SU-DHL-6 (cell line): ENCODE measurements around the gene ADPRM.

ENCODE experiments used
- H2AFZ ChIP-seq: fragments of 200-600 bp; sonication (generic); 2 replicates; pipeline ENCODE4 v1.6.1; 2014; ENCODE audit warnings: low read depth, mild to moderate bottlenecking, moderate library complexity, mixed read lengths, antibody characterized with exemption, low read length; ENCODE audit not compliant: severe bottlenecking
- H3F3A ChIP-seq: fragments of 200-600 bp; shearing (Covaris generic); 2 replicates; pipeline ENCODE4 v1.6.0; 2016; ENCODE audit warnings: antibody characterized with exemption, mild to moderate bottlenecking; ENCODE audit not compliant: insufficient read depth
- H3K27ac ChIP-seq: fragments of 200-600 bp; sonication (generic); 2 replicates; pipeline ENCODE4 v1.5.1; 2016; ENCODE audit warnings: low read depth, mild to moderate bottlenecking, low read length, moderate library complexity, mixed read lengths
- H3K27me3 ChIP-seq: fragments of 200-600 bp; sonication (generic), shearing (Covaris generic); 2 replicates; pipeline ENCODE4 v1.6.0; 2014; ENCODE audit warnings: mild to moderate bottlenecking, low read length
- H3K36me3 ChIP-seq: fragments of 200-600 bp; sonication (generic); 2 replicates; pipeline ENCODE4 v1.6.1; 2014; ENCODE audit warnings: mild to moderate bottlenecking, low read length, mixed read lengths
- H3K4me2 ChIP-seq: fragments of 300-600, 200-600 bp; shearing (Covaris generic), sonication (generic); 2 replicates; pipeline ENCODE4 v1.6.0; 2014; ENCODE audit warnings: low read length, low read depth, mild to moderate bottlenecking; ENCODE audit not compliant: poor library complexity, severe bottlenecking
- H3K4me3 ChIP-seq: fragments of 200-600 bp; sonication (generic); 2 replicates; pipeline ENCODE4 v1.5.1; 2014; ENCODE audit warnings: antibody characterized with exemption, low read length, mild to moderate bottlenecking, mixed read lengths; ENCODE audit not compliant: insufficient read depth, poor library complexity, severe bottlenecking
- H3K79me2 ChIP-seq: fragments of 200-600 bp; sonication (generic); 2 replicates; pipeline ENCODE4 v1.6.1; 2014; ENCODE audit warnings: mild to moderate bottlenecking, low read length, moderate library complexity; ENCODE audit not compliant: insufficient read depth
- H3K9ac ChIP-seq: fragments of 200-600 bp; sonication (generic); 2 replicates; pipeline ENCODE4 v1.7.0; 2014; ENCODE audit warnings: mild to moderate bottlenecking, low read length
- H3K9me2 ChIP-seq: fragments of 200-600 bp; sonication (generic); replicated peaks from 2 replicates; pipeline ENCODE4 v1.6.1; 2014; ENCODE audit warnings: low read length; ENCODE audit not compliant: insufficient read depth
- H3K9me3 ChIP-seq: fragments of 200-600 bp; sonication (generic); 2 replicates; pipeline ENCODE4 v1.6.1; 2014; ENCODE audit warnings: low read length, mixed read lengths; ENCODE audit not compliant: insufficient read depth
- H4K20me1 ChIP-seq: fragments of 200-600 bp; sonication (generic); 2 replicates; pipeline ENCODE4 v1.6.1; 2014; ENCODE audit warnings: low read depth, mild to moderate bottlenecking, antibody characterized with exemption, low read length, moderate library complexity, mixed read lengths
- EZH2phosphoT487 ChIP-seq: fragments of 200-600 bp; sonication (generic), shearing (Covaris generic); conservative IDR thresholded peaks from 2 replicates; pipeline ENCODE4 v1.6.1; 2018; ENCODE audit warnings: mild to moderate bottlenecking, antibody characterized with exemption, low read length, moderate library complexity, mixed read lengths
- TF ChIP-seq, protein P1 (sequence below): fragments of 200-600 bp; sonication (generic); IDR thresholded peaks from one replicate; pipeline ENCODE4 v1.5.1; 2017; ENCODE audit warnings: antibody characterized with exemption, mild to moderate bottlenecking, low read length, moderate library complexity; ENCODE audit not compliant: insufficient read depth, poor library complexity, severe bottlenecking

ADPRM gene

GRCh38 chr17:10699856-10700255 is 2.5 kb downstream of the ADPRM start:
- no peak overlapping the region for H3K4me3 ChIP-seq
- H4K20me1 ChIP-seq = no peaks in the 10 kb centered on the region
- no peak overlapping the region for H3K27ac ChIP-seq
- no peaks in the 10 kb centered on the region for H3K27me3 ChIP-seq
- no peak overlapping the region for H3K9ac ChIP-seq
- no peaks in the 10 kb centered on the region for H3K9me2 ChIP-seq
- H2AFZ ChIP-seq = no peak overlapping the region
- peak overlapping the region; percentile 10 for H3K4me2 ChIP-seq
- TF ChIP-seq EZH2phosphoT487 = no peak
- TF ChIP-seq, protein P1, sequence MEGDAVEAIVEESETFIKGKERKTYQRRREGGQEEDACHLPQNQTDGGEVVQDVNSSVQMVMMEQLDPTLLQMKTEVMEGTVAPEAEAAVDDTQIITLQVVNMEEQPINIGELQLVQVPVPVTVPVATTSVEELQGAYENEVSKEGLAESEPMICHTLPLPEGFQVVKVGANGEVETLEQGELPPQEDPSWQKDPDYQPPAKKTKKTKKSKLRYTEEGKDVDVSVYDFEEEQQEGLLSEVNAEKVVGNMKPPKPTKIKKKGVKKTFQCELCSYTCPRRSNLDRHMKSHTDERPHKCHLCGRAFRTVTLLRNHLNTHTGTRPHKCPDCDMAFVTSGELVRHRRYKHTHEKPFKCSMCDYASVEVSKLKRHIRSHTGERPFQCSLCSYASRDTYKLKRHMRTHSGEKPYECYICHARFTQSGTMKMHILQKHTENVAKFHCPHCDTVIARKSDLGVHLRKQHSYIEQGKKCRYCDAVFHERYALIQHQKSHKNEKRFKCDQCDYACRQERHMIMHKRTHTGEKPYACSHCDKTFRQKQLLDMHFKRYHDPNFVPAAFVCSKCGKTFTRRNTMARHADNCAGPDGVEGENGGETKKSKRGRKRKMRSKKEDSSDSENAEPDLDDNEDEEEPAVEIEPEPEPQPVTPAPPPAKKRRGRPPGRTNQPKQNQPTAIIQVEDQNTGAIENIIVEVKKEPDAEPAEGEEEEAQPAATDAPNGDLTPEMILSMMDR = no peak
- H3K79me2 ChIP-seq = peaks cover 36% of the 10 kb centered on the region
- no peaks in the 10 kb centered on the region for H3K9me3 ChIP-seq
- no peaks in the 10 kb centered on the region; the same call in 1 of the 2 replicates for H3F3A ChIP-seq
- no peaks in the 10 kb centered on the region for H3K36me3 ChIP-seq

GRCh38 chr17:10702574-10702973 is 5.2 kb downstream of the ADPRM start:
- Histone ChIP-seq H3K36me3 (peaks cover 13% of the 10 kb centered on the region; the same call in 1 of the 2 replicates), H3K27ac (no peak overlapping the region), H3K9me3 (no peaks in the 10 kb centered on the region), H3K9me2 (no peaks in the 10 kb centered on the region), H3K79me2 (peaks cover 11% of the 10 kb centered on the region; the same call in 1 of the 2 replicates), H3K4me2 (no peak overlapping the region), H3K27me3 (no peaks in the 10 kb centered on the region), H3F3A (no peaks in the 10 kb centered on the region; the same call in 1 of the 2 replicates), H2AFZ (no peak overlapping the region), H4K20me1 (no peaks in the 10 kb centered on the region), H3K9ac (no peak overlapping the region), H3K4me3 (no peak overlapping the region)
- no peak for TF ChIP-seq EZH2phosphoT487
- TF ChIP-seq, protein P1 = no peak

DNA sequence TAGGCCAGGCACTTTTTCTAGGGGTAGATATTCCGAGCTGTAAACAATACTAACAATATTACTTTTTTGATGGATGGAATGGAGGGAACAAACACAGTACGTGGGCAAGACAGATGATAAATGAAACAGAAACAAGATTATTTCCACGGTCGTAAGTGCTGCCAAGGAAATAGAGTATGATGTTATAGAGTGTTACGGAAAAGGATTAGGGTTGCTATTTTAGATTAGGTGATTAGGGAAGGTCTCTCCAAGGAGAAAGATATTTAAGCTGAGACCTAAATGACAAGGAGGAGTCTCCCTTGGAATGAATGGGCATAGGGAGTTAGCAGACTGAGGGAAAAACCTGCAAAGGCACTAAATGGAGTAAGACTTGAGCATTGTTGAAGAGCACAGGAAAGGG is 8.3 kb downstream of the ADPRM start:
- H3K9me2 ChIP-seq = no peaks in the 10 kb centered on the region
- no peaks in the 10 kb centered on the region for H3K27me3 ChIP-seq
- H2AFZ ChIP-seq = no peak overlapping the region
- no peak overlapping the region for H3K9ac ChIP-seq
- H3K4me2 ChIP-seq = no peak overlapping the region
- H3K36me3 ChIP-seq = peaks cover 17% of the 10 kb centered on the region; the same call in 1 of the 2 replicates
- H3K4me3 ChIP-seq = no peak overlapping the region
- H4K20me1 ChIP-seq = no peaks in the 10 kb centered on the region
- no peak overlapping the region for H3K27ac ChIP-seq
- no peak for TF ChIP-seq EZH2phosphoT487
- TF ChIP-seq, protein P1 = no peak
- H3F3A ChIP-seq = no peaks in the 10 kb centered on the region
- H3K79me2 ChIP-seq = no peaks in the 10 kb centered on the region
- no peaks in the 10 kb centered on the region for H3K9me3 ChIP-seq
